Left ventricle myocardium inferior (tissue), 1 donor: ENCODE results near the gene SGMS1. TPM values are rescaled to one million over a fixed set of nuclear protein-coding genes. Genes with fewer than 3 reads are reported as not detected.

ENCODE experiments used
- DNase-seq: peaks from one replicate; pipeline ENCODE4 v3.0.0-alpha.2; 2020
- H3K27ac ChIP-seq: fragments of 200-600 bp; replicated peaks from 2 replicates; pipeline ENCODE4 v1.8.0; 2021
- H3K27me3 ChIP-seq: fragments of 200-600 bp; 2 replicates; pipeline ENCODE4 v1.8.0; 2021; ENCODE audit warnings: low read depth
- H3K36me3 ChIP-seq: fragments of 200-600 bp; 2 replicates; pipeline ENCODE4 v1.8.0; 2021
- H3K4me1 ChIP-seq: fragments of 200-600 bp; 2 replicates; pipeline ENCODE4 v1.8.0; 2021
- H3K4me3 ChIP-seq: fragments of 200-600 bp; 2 replicates; pipeline ENCODE4 v1.8.0; 2021; ENCODE audit warnings: mild to moderate bottlenecking, moderate library complexity
- H3K9me3 ChIP-seq: fragments of 200-600 bp; replicated peaks from 2 replicates; pipeline ENCODE4 v1.8.0; 2021
- intact Hi-C: fragments of 100-400 bp; cut with micrococcal nuclease; formaldehyde crosslinking; loops from one replicate; pipeline ENCODE4 v1.11.0; 2022
- total RNA-seq: library from RNA; stranded (reverse); fragmentation: NEBNext Ultra II Directional; extraction: Animal tissue kit (Norgen Biotek cat#: 25700); gene quantifications from one replicate; pipeline ENCODE4 v1.2.1, GENCODE V29; 2021
- TF ChIP-seq, protein P1 (sequence below): fragments of 200-600 bp; IDR thresholded peaks from 2 replicates; pipeline ENCODE4 v1.8.0; 2021; ENCODE audit warnings: antibody characterized with exemption, mild to moderate bottlenecking, borderline replicate concordance
- donor health status: DM: no; HTN: yes; CAD: no; lungs with severe emphysema.

The SGMS1 gene
- total RNA-seq, 1 donor from 2014 or later, result 18.6 TPM

DNA sequence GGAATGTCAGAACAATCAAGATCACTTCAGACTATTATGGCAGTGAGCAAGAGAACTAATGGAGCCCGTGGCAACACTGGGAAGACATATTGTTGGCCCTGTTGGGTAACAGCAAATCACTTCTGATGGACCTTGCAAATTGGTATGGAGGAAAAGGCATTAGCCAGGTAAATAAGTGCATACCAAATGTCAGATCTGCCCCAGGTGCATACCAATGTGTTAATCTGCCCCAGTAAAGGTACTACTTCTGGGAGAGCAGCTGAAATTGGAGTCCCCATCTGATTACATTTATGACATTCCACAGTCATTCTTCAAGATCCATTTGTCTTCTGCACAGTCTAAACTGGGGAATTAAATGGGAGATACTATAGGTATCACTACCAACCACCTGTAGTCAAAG is 3.7 kb upstream of the SGMS1 start:
- H3K9me3 ChIP-seq, result no peaks in the 10 kb centered on the region
- DNase-seq, result no peak
- no peak overlapping the region for H3K4me3 ChIP-seq
- intact Hi-C loops, result loop anchor here (10.0 kb wide), 2 partner anchors 213 to 323 kb away; no protein-coding TSS in a partner anchor
- H3K27ac ChIP-seq, result no peak overlapping the region
- H3K4me1 ChIP-seq, result peaks cover 29% of the 10 kb centered on the region
- H3K27me3 ChIP-seq, result no peaks in the 10 kb centered on the region
- no peaks in the 10 kb centered on the region for H3K36me3 ChIP-seq
- TF ChIP-seq, protein P1, sequence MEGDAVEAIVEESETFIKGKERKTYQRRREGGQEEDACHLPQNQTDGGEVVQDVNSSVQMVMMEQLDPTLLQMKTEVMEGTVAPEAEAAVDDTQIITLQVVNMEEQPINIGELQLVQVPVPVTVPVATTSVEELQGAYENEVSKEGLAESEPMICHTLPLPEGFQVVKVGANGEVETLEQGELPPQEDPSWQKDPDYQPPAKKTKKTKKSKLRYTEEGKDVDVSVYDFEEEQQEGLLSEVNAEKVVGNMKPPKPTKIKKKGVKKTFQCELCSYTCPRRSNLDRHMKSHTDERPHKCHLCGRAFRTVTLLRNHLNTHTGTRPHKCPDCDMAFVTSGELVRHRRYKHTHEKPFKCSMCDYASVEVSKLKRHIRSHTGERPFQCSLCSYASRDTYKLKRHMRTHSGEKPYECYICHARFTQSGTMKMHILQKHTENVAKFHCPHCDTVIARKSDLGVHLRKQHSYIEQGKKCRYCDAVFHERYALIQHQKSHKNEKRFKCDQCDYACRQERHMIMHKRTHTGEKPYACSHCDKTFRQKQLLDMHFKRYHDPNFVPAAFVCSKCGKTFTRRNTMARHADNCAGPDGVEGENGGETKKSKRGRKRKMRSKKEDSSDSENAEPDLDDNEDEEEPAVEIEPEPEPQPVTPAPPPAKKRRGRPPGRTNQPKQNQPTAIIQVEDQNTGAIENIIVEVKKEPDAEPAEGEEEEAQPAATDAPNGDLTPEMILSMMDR, result no peak

DNA sequence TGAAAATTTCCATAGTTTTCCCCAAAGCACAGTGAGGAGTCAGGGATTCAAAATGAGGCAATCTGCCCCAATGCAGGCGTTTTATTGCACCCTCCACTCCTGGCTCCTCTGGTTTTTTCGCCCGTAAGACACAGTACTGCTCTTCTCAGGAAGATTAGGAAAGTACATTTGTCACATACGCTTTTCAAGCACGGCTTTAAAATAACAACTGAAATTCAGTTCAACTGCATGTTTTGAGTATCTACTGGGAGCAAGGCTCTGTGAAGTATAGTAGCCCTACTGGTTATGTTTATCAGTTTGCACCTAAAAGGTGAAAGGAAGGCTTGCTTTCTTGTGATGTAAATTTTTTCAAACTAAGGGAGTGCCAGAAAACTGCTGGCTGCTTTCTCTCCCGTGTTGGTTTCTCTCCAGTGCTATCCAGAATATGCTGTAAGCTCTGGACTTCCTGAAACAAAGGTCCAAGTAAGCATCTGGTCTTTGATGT is 1.9 kb upstream of the SGMS1 start:
- intact Hi-C loops, result loop anchor here (10.0 kb wide), 2 partner anchors 211 to 321 kb away; no protein-coding TSS in a partner anchor
- no peaks in the 10 kb centered on the region for H3K9me3 ChIP-seq
- H3K4me3 ChIP-seq, result peak overlapping the region; percentile 84
- no peaks in the 10 kb centered on the region for H3K27me3 ChIP-seq
- TF ChIP-seq, protein P1, result no peak
- H3K27ac ChIP-seq, result peak overlapping the region; percentile 99
- peaks cover 46% of the 10 kb centered on the region for H3K4me1 ChIP-seq
- no peak for DNase-seq
- H3K36me3 ChIP-seq, result no peaks in the 10 kb centered on the region

GRCh38 chr10:50624866-50625501 is 1.2 kb upstream of the SGMS1 start:
- DNase-seq, result peak; percentile 60
- peak overlapping the region; percentile 99 for H3K27ac ChIP-seq
- H3K27me3 ChIP-seq, result no peaks in the 10 kb centered on the region
- no peaks in the 10 kb centered on the region for H3K9me3 ChIP-seq
- peaks cover 53% of the 10 kb centered on the region for H3K4me1 ChIP-seq
- intact Hi-C loops, result loop anchor here (10.0 kb wide), 2 partner anchors 210 to 320 kb away; no protein-coding TSS in a partner anchor
- H3K4me3 ChIP-seq, result peak overlapping the region; percentile 84
- H3K36me3 ChIP-seq, result no peaks in the 10 kb centered on the region
- TF ChIP-seq, protein P1, result peak; percentile 82

GRCh38 chr10:50624413-50624865 is 683 bp upstream of the SGMS1 start:
- intact Hi-C loops, result loop anchor here (10.0 kb wide), 2 partner anchors 210 to 320 kb away; no protein-coding TSS in a partner anchor
- no peaks in the 10 kb centered on the region for H3K27me3 ChIP-seq
- H3K27ac ChIP-seq, result peak overlapping the region; percentile 99
- peak overlapping the region; percentile 84 for H3K4me3 ChIP-seq
- peaks cover 58% of the 10 kb centered on the region for H3K4me1 ChIP-seq
- DNase-seq, result peak; percentile 97
- H3K36me3 ChIP-seq, result no peaks in the 10 kb centered on the region
- no peaks in the 10 kb centered on the region for H3K9me3 ChIP-seq
- TF ChIP-seq, protein P1, result no peak

- intact Hi-C loops, result loop anchor here (10.0 kb wide), 2 partner anchors 208 to 318 kb away; no protein-coding TSS in a partner anchor
- Histone ChIP-seq H3K36me3 (no peaks in the 10 kb centered on the region), H3K27me3 (no peaks in the 10 kb centered on the region), H3K9me3 (no peaks in the 10 kb centered on the region), H3K4me3 (peak overlapping the region; percentile 84), H3K4me1 (peaks cover 61% of the 10 kb centered on the region), H3K27ac (peak overlapping the region; percentile 99)
- DNase-seq, result peak; percentile 52
- TF ChIP-seq, protein P1, result no peak
Measured at GRCh38 chr10:50622706-50623662, 772 bp downstream of the SGMS1 start.
